Fibroblast of villous mesenchyme (primary cell): ENCODE data around the gene CLHC1. TPM values are rescaled to one million over a fixed set of nuclear protein-coding genes. Genes with fewer than 3 reads are reported as not detected.

Source experiments
- DNase-seq: peaks from one replicate; pipeline ENCODE4 v3.0.0-alpha.2; 2010; ENCODE audit warnings: low read depth
- H3K4me3 ChIP-seq: 2 replicates; pipeline ENCODE4 v1.5.1; 2011; ENCODE audit warnings: low read depth, mild to moderate bottlenecking, low read length
- CTCF ChIP-seq: IDR thresholded peaks from 2 replicates; pipeline ENCODE4 v1.5.1; 2012; ENCODE audit warnings: low read depth, mild to moderate bottlenecking, low read length; ENCODE audit not compliant: insufficient read depth
- total RNA-seq: library from RNA; depleted of rRNA; stranded (reverse); fragments of >200 nt; gene quantifications from 2 replicates; pipeline ENCODE4 v1.2.3, GENCODE V29; 2012

CLHC1 gene
- total RNA-seq, 1 donor = 18.1 TPM

DNA sequence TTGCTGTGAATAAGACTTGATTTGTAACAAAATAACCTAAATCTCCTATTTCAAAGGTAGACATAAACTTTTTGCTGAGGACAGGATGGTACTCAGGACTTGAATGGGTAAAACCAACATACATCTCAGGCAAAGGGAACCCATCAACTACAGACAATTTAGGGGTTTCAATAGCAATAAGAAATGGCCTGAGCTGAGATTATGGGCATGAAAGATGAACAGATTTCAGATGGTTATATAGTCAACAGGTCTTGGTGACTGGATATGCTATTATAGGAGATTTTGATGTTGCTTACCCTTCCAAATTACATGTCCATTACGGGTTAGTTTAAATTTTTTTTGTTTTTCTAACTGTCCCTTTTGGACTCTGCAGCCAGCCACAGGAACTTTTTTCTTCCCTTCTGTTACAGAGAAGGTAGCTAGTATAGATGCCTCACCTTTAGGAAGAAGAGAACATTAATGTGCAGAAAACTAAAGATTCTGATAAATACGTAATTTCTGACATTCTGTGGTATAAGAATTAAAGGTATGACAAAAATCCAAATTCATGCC, 5.0 kb upstream of the CLHC1 start:
- no peak for TF ChIP-seq CTCF

GRCh38 chr2:55235724-55236538, 3.8 kb upstream of the CLHC1 start:
- no peak for TF ChIP-seq CTCF
- H3K4me3 ChIP-seq = no peak overlapping the region
- DNase-seq = no peak

More for the DNA sequence above, 5.0 kb upstream of the CLHC1 start:
- H3K4me3 ChIP-seq = no peak overlapping the region
- DNase-seq = no peak

DNA sequence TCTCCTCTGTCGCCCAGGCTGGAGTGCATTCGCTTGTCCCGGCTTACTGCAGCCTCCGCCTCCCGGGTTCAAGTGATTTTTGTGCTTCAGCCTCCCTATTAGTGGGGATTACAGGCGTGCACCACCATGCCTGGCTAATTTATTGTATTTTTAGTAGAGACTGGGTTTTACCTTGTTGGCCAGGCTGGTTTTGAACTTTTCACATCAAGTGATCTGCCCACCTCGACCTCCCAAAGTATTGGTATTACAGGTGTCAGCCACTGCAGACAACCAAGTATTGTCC, 1.5 kb upstream of the CLHC1 start:
- DNase-seq = no peak
- peak overlapping the region; percentile 82 for H3K4me3 ChIP-seq
- TF ChIP-seq CTCF = no peak

DNA sequence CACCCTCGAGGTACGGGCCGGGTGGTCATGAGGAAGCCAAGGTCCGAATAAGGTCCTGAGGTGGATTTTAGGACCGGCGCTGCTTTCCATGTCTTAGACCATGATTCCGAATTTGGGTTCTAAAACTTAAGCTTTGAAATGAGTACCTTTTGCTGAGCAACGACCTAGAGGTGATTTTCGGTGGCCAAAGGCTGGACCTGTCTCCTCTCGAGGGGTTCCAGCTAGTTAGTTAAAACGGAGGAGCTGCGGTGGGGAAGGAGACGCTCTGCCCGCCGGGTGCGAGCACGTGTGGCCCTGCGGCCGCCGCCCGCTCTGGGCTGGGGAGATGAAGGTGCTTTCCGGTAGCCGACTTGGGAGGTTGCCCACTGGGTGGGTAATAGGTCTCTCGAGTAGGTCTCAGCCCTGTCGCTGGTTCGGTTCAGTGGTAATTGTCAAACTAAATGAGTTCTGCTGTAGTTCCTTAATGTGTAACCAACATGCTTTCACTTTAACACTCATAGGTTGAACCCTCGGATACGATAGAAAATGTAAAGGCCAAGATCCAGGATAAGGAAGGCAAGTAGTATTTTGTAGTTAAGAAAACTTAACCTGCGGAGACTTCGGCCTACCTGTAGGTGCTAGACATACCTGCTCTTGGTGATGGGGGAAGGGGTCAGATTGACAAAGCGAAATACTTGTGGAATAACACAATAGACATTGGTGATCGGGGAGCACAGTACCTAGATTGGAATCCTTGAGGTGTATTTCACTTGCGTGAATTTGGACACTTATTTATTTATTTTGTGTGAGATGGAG, 967 bp upstream of the CLHC1 start:
- H3K4me3 ChIP-seq = peak overlapping the region; percentile 82
- no peak for TF ChIP-seq CTCF
- DNase-seq = peak; percentile 34

DNA sequence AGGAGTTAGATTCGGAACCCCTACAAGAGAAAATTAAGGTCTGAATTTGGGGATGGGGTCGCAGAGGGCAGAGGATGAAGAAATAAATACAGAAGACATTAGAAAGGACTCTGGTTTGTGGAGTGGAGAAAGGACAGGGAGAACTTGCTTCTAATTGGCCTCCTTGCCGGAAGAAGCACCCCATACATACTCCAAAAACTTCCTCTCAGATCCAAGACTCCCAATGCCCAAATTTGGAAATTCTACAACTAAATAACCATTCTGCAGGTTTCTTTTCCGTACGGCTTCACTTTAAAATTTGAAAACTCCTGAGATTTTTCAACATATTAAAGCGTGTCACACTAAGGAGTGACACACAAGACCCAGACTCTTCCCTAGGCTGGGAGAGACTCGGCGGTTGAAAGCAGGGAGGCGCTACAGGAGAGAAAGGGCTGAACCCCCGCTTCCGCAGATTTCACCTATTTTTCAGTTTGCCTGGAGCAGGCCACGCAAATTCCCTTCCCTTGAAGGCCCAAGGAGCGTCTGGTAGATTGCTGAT, 478 bp downstream of the CLHC1 start:
- H3K4me3 ChIP-seq = peak overlapping the region; percentile 82
- DNase-seq = peak; percentile 35
- no peak for TF ChIP-seq CTCF

- DNase-seq = no peak
- no peak for TF ChIP-seq CTCF
- no peak overlapping the region for H3K4me3 ChIP-seq
Observed at GRCh38 chr2:55230551-55230950, 1.5 kb downstream of the CLHC1 start.
